Ascending aorta (tissue), 2 donors: ENCODE results near the gene TADA1. TPM values are rescaled to one million over a fixed set of nuclear protein-coding genes. Genes with fewer than 3 reads are reported as not detected.

ENCODE experiments used
- DNase-seq, 2 donors: peaks; one replicate each; pipeline ENCODE4 v3.0.0-alpha.2; 2019; ENCODE audit warnings: low spot score in 2 of 2
- H3K27ac ChIP-seq, 2 donors: fragments of 200-600 bp; sonication (generic); one replicate each; pipeline ENCODE4 v1.5.1; 2016 to 2017; ENCODE audit warnings: mild to moderate bottlenecking in 1 of 2
- H3K27me3 ChIP-seq: fragments of 200-600 bp; sonication (generic); one replicate; pipeline ENCODE4 v1.5.1; 2017
- H3K36me3 ChIP-seq, 2 donors: fragments of 200-600 bp; sonication (generic); one replicate each; pipeline ENCODE4 v1.5.1; 2016
- H3K4me1 ChIP-seq, 2 donors: fragments of 200-600 bp; sonication (generic); one replicate each; pipeline ENCODE4 v1.5.1; 2016 to 2017; ENCODE audit warnings: mild to moderate bottlenecking in 1 of 2
- H3K4me3 ChIP-seq, 2 donors: fragments of 200-600 bp; sonication (generic); one replicate each; pipeline ENCODE4 v1.5.1; 2016 to 2017; ENCODE audit warnings: mild to moderate bottlenecking in 1 of 2
- H3K9me3 ChIP-seq, 2 donors: fragments of 200-600 bp; sonication (generic); one replicate each; pipeline ENCODE4 v1.5.1; 2016
- intact Hi-C: fragments of 100-400 bp; cut with DNase I; formaldehyde crosslinking; loops from one replicate; pipeline ENCODE4 v1.15.1; 2023
- total RNA-seq: library from RNA; depleted of rRNA; stranded (reverse); fragments of >200 nt; gene quantifications from one replicate; pipeline ENCODE4 v1.1.0, GENCODE V29; 2016
- TF ChIP-seq, protein P1 (sequence below), 3 experiments: fragments of 200-600 bp in 2 of 3; fragments of 450-650 bp in 1 of 3; sonication (generic) in 2 of 3; IDR thresholded peaks; one replicate each; pipeline ENCODE4 v1.5.1; 2016 to 2019; ENCODE audit warnings: antibody characterized with exemption in 3 of 3, mild to moderate bottlenecking in 1 of 3, moderate library complexity in 1 of 3

Gene TADA1
- total RNA-seq, 1 donor from 2014 or later, result 12.8 TPM

DNA sequence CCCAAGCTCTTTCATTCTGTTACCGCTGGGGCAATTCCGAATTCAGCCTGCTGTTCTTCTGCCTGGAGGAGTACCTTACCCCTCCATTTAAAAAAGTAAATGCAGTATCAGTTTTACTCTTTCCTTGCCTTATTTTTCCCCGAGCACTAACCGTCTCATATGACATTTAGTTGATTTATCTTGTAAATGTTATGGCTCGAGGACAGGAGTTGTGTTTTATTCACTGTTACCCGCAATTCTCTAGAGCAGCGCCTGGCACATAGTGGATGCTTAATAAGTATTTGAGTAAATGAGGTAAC, 425 bp upstream of the TADA1 start:
- TF ChIP-seq, protein P1, sequence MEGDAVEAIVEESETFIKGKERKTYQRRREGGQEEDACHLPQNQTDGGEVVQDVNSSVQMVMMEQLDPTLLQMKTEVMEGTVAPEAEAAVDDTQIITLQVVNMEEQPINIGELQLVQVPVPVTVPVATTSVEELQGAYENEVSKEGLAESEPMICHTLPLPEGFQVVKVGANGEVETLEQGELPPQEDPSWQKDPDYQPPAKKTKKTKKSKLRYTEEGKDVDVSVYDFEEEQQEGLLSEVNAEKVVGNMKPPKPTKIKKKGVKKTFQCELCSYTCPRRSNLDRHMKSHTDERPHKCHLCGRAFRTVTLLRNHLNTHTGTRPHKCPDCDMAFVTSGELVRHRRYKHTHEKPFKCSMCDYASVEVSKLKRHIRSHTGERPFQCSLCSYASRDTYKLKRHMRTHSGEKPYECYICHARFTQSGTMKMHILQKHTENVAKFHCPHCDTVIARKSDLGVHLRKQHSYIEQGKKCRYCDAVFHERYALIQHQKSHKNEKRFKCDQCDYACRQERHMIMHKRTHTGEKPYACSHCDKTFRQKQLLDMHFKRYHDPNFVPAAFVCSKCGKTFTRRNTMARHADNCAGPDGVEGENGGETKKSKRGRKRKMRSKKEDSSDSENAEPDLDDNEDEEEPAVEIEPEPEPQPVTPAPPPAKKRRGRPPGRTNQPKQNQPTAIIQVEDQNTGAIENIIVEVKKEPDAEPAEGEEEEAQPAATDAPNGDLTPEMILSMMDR (IDR thresholded peaks at IDR 0.05), result peak in 2 of 3 experiments; percentile 17 to 35
- peaks cover 5 to 7% of the 10 kb centered on the region in 2 donors for H3K4me1 ChIP-seq
- intact Hi-C loops, result loop anchor here (1.0 to 2.0 kb wide), 3 partner anchors 37 to 677 kb away; partner anchors contain the start of genes CREG1, POGK and POU2F1
- H3K9me3 ChIP-seq, result no peaks in the 10 kb centered on the region
- H3K4me3 ChIP-seq, result peak overlapping the region; percentile 78 to 82
- no peak for DNase-seq
- H3K27me3 ChIP-seq, result no peaks in the 10 kb centered on the region
- peak overlapping the region in 1 of 2 donors; percentile 84 for H3K27ac ChIP-seq
- no peaks in the 10 kb centered on the region for H3K36me3 ChIP-seq

DNA sequence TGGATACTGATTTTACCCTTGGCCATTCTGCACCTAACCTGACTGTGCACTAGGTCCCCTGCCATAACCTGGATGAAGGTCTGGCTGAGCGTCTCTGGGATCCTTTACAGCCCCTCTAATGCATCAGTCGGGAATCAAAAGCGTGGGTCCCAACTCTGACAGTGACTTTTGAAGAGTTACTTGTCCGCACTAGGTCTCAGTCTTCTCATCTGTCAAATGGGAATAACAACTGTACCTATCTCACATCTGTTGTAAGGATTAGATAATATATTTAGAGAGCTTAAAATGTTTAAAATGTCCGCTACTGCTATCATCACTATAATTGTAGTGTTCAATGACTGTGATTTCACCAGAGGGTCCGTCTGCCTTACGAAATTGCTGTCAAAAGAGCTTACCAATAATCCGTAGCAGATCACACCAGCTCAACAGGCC, 746 bp downstream of the TADA1 start:
- Histone ChIP-seq H3K4me1 (peaks cover 5 to 7% of the 10 kb centered on the region in 2 donors), H3K27ac (peak overlapping the region; percentile 84 to 88), H3K36me3 (no peaks in the 10 kb centered on the region), H3K9me3 (no peaks in the 10 kb centered on the region), H3K27me3 (no peaks in the 10 kb centered on the region), H3K4me3 (peak overlapping the region; percentile 78 to 82)
- TF ChIP-seq, protein P1 (IDR thresholded peaks at IDR 0.05), result no peak
- intact Hi-C loops, result no loop called here
- no peak for DNase-seq

DNA sequence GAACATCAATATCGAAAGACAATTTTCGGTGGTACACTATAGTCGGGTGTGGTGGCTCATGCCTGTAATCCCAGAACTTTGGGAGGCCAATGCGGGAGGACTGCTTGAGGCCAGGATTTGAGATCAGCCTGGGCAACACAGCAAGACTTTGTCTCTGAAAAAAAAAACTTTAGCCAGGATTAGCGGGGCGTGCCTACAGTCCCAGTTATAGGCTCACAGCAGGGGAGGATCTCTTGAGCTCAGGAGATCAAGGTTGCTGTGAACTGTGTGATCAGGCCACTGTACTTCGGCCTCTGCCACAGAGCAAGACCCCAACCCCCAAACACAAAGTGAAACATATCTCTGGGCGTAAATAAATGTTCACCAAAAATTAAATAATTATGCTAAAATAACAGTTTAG, 1.6 kb downstream of the TADA1 start:
- Histone ChIP-seq H3K27ac (no peak overlapping the region), H3K4me3 (no peak overlapping the region)

GRCh38 chr1:166870584-166870983, 5.5 kb downstream of the TADA1 start:
- peaks cover 5 to 7% of the 10 kb centered on the region in 2 donors for H3K4me1 ChIP-seq
- H3K27me3 ChIP-seq, result no peaks in the 10 kb centered on the region
- intact Hi-C loops, result no loop called here
- H3K9me3 ChIP-seq, result no peaks in the 10 kb centered on the region
- TF ChIP-seq, protein P1 (IDR thresholded peaks at IDR 0.05), result no peak
- no peak overlapping the region for H3K27ac ChIP-seq
- H3K4me3 ChIP-seq, result no peak overlapping the region
- DNase-seq, result no peak
- H3K36me3 ChIP-seq, result peaks cover 4 to 7% of the 10 kb centered on the region in 2 donors

More for the DNA sequence above, 1.6 kb downstream of the TADA1 start:
- no peak for DNase-seq
- Histone ChIP-seq H3K4me1 (peaks cover 5 to 7% of the 10 kb centered on the region in 2 donors), H3K27me3 (no peaks in the 10 kb centered on the region), H3K9me3 (no peaks in the 10 kb centered on the region), H3K36me3 (no peaks in the 10 kb centered on the region)
- intact Hi-C loops, result no loop called here
- TF ChIP-seq, protein P1 (IDR thresholded peaks at IDR 0.05), result no peak

GRCh38 chr1:166869318-166870099, 6.6 kb downstream of the TADA1 start:
- Histone ChIP-seq H3K4me3 (no peak overlapping the region), H3K27ac (no peak overlapping the region), H3K36me3 (peaks cover 7% of the 10 kb centered on the region in 2 donors), H3K9me3 (no peaks in the 10 kb centered on the region), H3K4me1 (no peaks in the 10 kb centered on the region), H3K27me3 (no peaks in the 10 kb centered on the region)
- DNase-seq, result no peak
- intact Hi-C loops, result no loop called here
- TF ChIP-seq, protein P1 (IDR thresholded peaks at IDR 0.05), result no peak
